Activated T-cell treated with anti-CD3 and anti-CD28 coated beads, Interleukin-2, amount 50 U/mL, for 48 hours (primary cell): ENCODE measurements around the gene OR1F1.
A peak's percentile ranks its signal among the peaks of the same experiment; 100 is the strongest.
"Not testable (repeated sequence)": the region's sequence is repeated elsewhere in the genome, so short reads cannot be mapped to it uniquely, and the experiment has no call there.

ENCODE experiments used
- DNase-seq, 2 experiments: peaks; one replicate each; pipeline ENCODE4 v3.0.0-alpha.2; 2020

The OR1F1 gene

DNA sequence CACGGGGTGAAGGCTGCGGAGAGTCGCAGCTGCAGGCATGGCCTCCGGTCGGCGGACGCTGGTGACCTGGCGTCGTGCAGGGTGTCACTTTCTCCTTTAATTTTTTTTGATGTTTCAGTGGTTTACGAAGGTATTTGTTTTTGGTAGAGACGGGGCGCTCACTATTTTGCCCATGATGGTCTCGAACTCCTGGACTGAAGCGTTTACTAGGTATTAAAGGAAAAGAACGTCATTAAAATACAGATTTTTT lies 36.1 kb upstream of the OR1F1 start:
- peak in 1 of 2 experiments; percentile 41 for DNase-seq

GRCh38 chr16:3152277-3152990 lies 35.6 kb upstream of the OR1F1 start:
- peak; percentile 97 to 98 for DNase-seq

GRCh38 chr16:3152991-3153368 lies 35.0 kb upstream of the OR1F1 start:
- no peak for DNase-seq

DNA sequence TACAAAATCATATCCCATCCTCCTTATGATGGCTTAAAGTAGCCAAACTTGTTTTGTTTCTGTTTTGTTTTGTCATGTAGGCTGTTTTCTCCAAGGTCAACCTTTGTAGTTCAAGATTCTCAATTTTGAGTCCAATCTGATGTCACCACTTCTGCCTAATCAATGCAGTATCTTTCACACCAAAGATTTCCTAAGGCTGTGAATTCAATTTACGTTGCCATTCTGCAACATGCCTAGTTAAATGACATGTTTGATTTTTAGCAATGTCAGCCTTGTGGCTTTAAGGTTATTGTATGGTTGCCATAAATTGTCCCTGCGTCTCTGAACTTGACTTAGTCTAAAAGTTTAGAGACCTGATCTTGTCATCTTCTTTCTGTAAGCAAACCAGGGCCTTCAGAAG lies 32.8 kb upstream of the OR1F1 start:
- no peak for DNase-seq

DNA sequence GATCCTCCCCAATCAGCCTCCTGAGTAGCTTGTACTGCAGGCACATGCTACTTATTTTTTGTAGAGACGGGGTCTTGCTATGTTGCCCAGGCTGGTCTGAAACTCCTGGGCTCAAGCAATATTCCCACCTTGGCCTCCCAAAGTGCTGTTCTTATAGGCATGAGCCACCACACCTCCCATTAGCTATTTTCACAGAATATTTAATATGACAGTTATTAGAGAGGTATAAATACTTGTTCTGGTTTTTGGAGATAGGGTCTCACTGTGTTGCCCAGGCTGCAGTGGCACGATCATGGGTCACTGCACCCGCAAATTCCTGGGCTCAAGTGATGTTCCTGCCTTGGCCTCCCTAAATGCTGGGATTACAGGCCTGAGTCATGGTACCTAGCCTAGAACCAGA lies 32.0 kb upstream of the OR1F1 start:
- no peak for DNase-seq

DNA sequence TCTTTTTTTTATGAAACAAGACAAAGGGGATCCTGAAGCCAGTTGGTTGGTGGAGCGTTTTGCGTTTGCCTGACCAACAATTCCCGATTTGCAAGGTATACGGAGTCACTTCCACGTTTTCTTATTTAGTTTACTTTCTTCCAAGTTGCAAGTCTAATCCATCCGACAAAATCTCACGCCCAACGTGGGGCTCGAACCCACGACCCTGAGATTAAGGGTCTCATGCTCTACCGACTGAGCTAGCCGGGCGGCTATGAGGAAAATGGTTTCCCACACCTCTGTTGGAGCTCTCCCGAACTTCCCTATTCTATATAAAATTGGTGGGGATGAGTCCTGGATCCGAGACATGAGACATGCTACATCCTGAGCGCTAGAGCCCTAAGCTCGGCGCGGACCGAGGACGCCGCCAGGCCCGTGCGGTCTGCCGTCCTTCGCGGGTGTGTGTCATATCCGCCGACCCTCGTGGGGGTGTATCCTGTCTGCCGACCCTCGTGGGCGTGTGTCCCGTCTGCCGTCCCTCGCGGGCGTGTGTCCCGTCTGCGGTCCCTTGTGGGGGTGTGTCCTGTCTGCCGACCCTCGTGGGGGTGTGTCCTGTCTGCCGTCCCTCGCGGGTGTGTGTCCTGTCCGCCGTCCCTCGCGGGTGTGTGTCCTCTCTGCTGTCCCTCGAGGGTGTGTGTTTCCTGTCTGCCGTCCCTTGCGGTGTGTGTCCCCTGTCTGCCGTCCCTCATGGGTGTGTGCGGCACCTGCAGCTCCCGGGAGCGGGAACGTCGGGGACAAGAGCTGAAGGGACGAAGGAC lies 30.6 kb upstream of the OR1F1 start:
- DNase-seq: peak; percentile 82 to 88

DNA sequence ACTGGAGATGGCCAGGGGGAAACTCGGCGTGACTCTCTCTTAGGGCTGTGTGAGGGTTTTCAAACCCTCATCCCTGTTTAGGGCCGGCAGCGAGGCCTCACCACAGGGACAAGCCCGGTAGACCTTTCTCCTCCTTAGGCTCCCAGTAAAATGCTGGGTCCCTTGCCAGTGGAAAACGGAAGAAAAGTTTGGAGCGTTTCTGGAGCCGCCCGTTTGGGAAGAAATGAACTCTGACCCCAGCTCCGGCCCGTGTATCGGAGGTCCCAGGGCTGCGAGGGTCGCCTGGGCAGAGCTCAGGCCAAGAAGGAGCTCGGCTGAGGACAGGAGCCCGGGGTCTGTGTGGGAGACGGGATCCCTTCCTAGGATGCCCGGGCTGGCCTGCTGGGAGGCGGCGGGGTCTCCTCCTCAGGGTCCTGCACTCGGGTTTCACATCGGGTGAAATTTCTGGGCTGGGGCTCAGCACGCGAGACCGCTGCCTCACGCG lies 29.9 kb upstream of the OR1F1 start:
- peak; percentile 37 to 43 for DNase-seq

GRCh38 chr16:3158510-3159314 lies 29.3 kb upstream of the OR1F1 start:
- peak; percentile 91 to 94 for DNase-seq

DNA sequence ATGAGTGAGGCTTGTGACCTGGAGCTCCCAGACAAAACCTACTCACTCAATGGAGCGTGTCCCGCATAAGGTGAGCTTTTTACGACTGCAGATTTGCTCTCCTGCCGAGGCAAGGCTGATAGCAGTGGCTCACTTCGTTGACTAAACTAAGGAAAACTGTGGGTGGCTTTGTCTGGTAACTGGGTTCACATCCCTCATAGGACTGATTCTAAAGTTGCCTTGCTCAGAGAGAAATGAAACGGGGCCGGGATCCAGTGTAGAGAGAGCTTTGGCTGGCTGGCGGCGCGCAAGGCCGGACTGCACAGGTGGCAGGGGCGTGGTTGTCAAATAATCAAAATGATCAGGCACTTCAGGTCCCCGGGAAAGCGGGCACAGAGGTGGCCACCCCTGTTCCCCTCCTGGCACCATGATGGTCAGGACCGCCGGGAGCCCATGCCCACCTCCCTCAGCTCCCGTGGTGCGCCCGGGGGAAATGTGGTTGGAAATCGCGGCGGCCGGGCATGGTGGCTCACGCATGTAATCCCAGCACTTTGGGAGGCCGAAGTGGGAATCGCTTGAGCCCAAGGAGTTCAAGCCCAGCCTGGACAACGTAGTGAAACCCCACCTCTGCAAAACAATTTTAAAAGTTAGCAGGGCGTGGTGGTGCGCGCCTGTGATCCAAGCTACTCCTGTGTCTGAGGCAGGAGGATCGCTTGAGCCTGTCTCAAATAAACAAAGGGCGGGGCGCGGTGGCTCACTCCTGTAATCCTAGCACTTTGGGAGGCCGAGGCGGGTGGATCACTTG lies 26.6 kb upstream of the OR1F1 start:
- no peak for DNase-seq

DNA sequence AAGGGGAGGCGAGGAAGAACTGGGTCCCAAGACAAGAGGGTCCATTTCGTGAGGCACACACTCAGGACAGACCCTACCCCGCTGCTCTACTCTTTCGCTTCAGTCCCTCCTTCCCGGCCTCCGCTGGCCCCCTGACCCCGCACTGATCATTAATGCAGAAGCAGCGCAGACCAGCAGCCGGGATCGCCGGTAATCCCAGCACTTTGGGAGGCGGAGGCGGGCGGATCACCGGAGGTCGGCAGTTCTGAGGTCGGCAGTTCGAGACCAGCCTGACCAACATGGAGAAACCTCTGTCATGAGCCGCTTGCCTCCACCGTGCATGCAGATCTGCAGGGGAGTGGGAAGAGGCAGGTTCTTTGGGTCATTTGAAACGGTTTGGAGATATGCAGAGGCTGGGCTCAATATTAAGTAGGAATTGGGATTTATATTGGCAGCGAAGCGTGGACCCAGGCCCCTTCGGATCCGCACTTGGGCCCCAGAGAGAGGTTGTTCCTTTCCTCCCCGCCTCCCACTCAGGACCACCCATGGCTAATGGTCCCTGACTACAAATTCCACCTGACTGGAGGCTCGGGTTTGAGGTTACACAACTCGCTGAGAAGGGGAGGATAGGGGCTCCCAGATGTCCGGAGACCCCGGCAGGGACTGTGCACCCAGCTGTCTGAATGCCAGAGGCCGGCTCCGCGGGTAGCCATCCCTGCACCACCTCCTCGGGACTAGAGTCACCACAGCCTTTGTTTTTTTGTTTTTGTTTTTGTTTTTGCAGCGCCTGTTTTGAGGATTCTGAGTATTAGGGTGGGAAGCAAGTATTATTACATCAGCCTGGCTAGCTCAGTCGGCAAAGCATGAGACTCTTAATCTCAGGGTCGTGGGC lies 23.6 kb upstream of the OR1F1 start:
- DNase-seq: no peak

GRCh38 chr16:3165111-3165822 lies 22.7 kb upstream of the OR1F1 start:
- no peak for DNase-seq

DNA sequence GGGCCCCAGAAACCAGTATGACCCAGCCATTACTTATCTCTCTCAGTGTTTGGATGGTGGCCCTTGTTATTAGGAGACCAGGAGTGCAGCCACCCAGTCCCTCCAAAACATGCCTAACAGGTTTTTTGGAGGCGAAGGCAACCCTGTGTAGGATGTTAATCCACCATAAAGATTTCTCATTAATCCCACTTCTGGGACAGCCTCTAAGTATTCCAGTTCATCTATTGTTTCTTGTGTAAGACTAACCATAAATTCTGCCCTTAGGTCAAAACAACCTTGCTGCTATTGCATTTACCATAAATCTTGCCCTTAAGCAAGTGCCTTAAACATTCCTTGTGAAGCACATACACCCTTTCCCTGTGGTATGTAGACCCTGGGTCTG lies 21.5 kb upstream of the OR1F1 start:
- DNase-seq: no peak

DNA sequence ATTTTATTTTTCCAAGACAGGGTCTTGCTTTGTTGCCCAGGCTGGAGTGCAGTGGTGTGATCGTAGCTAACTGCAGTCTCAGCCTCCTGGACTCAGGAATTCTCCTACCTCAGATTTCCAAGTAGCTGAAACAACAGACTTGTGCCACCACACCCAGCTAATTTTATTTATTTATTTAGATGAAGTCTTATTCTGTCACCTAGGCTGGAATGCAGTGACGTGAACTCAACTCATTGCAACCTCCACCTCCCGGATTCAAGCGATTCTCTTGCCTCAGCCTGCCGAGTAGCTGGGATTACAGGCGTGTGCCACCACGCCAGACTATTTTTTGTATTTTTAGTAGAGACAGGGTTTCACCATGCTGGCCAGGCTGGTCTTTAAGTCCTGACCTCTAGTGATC lies 19.3 kb upstream of the OR1F1 start:
- not testable (repeated sequence) for DNase-seq

DNA sequence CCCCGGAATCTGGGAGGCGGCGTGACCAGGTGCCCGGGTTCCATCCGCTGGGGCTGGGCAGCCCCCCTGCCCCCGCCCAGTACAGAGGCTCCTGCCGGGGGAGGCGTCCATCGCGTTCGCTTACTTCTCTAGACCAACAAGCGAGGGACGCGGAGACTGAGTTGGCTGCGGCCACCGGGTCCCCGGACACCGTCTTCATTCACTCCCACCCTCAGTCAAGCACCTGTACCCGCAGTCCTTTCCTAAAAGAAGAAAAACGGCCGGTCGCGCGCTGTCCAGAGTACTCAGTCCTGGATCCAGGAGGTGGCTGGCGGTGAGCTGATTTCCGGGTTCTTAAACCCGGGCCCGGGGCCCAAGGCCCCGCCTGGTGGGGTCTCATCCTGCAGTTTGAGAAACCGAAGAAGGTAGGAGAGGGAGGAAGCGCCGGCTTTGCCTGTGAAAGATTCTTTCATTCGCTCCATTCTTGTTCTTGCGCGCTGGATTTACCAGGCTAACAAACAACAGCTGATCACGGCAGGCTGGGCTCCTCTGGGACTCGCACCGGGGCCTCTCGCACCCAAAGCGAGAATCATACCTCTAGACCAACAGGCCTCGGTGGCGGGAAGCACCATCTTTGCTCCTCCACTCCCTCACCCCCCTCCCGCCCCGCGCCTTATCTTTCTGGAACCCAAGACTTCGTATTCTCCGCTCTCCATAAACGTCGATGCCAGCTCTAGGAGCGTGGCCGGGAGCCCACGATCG lies 17.4 kb upstream of the OR1F1 start:
- DNase-seq: peak; percentile 54 to 56

GRCh38 chr16:3171181-3171854 lies 16.7 kb upstream of the OR1F1 start:
- peak; percentile 69 to 79 for DNase-seq

DNA sequence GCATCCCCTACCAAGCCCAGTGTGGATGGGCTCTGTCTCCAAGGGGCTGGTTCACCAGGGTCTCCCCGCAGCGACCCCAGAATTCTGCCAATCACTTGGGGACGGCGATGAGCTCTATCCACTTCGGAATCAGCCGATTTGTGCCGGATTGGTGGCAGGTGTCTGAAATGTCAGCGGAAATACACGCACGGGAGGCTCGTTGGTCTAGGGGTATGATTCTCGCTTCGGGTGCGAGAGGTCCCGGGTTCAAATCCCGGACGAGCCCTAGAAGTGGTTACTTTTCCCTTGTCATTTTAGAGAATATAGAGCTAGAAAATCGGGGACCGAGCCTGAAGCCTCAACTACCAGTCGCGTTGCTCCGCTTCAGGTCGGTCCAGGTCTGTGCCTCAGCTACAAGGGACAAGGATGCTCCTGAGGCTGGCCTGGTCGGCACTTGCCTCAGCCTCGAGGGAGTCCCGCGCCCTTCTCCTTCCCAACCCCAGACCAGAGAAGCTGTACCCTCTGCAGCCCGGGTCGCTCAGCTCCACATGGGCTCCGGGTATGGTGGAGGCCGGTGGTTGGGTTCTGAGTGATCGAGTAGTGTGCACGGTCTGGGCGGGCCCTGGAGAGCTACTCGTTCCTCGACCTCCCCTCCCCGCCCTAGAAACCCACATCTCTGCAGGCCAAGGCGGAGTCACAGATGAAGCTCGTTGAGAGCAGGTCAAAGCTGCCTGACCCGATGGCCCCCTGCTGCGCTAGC lies 16.0 kb upstream of the OR1F1 start:
- DNase-seq: peak; percentile 86 to 87

GRCh38 chr16:3173892-3174617 lies 13.9 kb upstream of the OR1F1 start:
- DNase-seq: peak; percentile 72 to 77

DNA sequence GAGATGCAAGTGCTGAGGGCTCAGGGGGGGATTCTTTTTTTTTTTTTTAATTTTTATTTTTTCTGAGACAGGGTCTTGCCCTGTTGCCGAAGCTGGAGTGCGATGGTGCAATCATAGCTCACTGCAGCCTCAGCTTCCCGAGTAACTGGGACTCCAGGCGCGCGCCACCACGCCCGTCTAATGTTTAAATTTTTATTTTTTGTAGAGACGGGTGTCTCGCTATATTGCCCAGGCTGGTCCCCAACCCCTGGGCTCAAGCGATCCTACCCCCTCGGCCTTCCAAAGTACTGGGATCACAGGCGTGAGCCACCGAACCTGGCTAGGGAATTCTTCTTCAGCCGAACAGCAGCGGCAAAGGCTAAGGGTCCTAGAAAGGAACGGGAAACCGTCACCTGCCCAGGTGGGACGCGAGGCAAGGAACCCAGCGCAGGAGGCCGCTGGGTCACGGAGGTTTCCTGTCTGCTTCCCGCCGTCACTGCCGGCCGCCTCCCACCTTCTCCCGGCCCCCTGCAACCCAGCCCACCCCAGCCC lies 13.3 kb upstream of the OR1F1 start:
- no peak for DNase-seq
